KMS-11 (cell line): ENCODE measurements around the gene RAI1.

ENCODE experiments used
- H2AFZ ChIP-seq: fragments of 200-600 bp; sonication (generic); 2 replicates; pipeline ENCODE4 v1.6.1; 2016; ENCODE audit warnings: antibody characterized with exemption, mixed run types, low read depth
- H3K27ac ChIP-seq: fragments of 200-600 bp; sonication (generic); 2 replicates; pipeline ENCODE4 v1.6.1; 2016; ENCODE audit warnings: mild to moderate bottlenecking, mixed run types
- H3K27me3 ChIP-seq: fragments of 200-600 bp; sonication (generic); 2 replicates; pipeline ENCODE4 v1.6.1; 2017; ENCODE audit warnings: mild to moderate bottlenecking, low read depth, mixed run types, moderate library complexity; ENCODE audit not compliant: insufficient read depth
- H3K36me3 ChIP-seq: fragments of 200-600 bp; sonication (generic); 2 replicates; pipeline ENCODE4 v1.6.1; 2017; ENCODE audit warnings: mild to moderate bottlenecking, mixed run types; ENCODE audit not compliant: insufficient read depth
- H3K4me1 ChIP-seq: fragments of 200-600 bp; sonication (generic); 2 replicates; pipeline ENCODE4 v1.6.1; 2016; ENCODE audit warnings: mild to moderate bottlenecking, low read depth, mixed run types; ENCODE audit not compliant: poor library complexity, severe bottlenecking
- H3K4me2 ChIP-seq: fragments of 200-600 bp; sonication (generic); 2 replicates; pipeline ENCODE4 v1.7.0; 2016; ENCODE audit warnings: mild to moderate bottlenecking, mixed run types
- H3K4me3 ChIP-seq: fragments of 200-600 bp; sonication (generic); IDR thresholded peaks from 2 replicates; pipeline ENCODE4 v1.6.1; 2017; ENCODE audit warnings: low read depth, low read length, mixed read lengths; ENCODE audit not compliant: insufficient read depth
- H3K79me2 ChIP-seq: fragments of 200-600 bp; sonication (generic); 2 replicates; pipeline ENCODE4 v1.6.1; 2016; ENCODE audit warnings: low read depth, mixed run types; ENCODE audit not compliant: insufficient read depth
- H3K9ac ChIP-seq: fragments of 200-600 bp; sonication (generic); 2 replicates; pipeline ENCODE4 v1.6.1; 2016; ENCODE audit warnings: mild to moderate bottlenecking, mixed run types
- H4K20me1 ChIP-seq: fragments of 200-600 bp; sonication (generic); 2 replicates; pipeline ENCODE4 v1.6.1; 2016; ENCODE audit warnings: mild to moderate bottlenecking, mixed run types; ENCODE audit not compliant: insufficient read depth
- CTCF ChIP-seq: fragments of 200-600 bp; sonication (generic); conservative IDR thresholded peaks from 2 replicates; pipeline ENCODE4 v1.6.1; 2017; ENCODE audit warnings: low read depth, mild to moderate bottlenecking, antibody characterized with exemption, low read length, moderate library complexity, mixed read lengths

RAI1 gene

GRCh38 chr17:17768424-17769088 lies 87.3 kb downstream of the RAI1 start:
- H3K4me2 ChIP-seq = no peak overlapping the region
- H3K4me1 ChIP-seq = no peaks in the 10 kb centered on the region
- TF ChIP-seq CTCF = no peak
- no peaks in the 10 kb centered on the region for H4K20me1 ChIP-seq
- no peak overlapping the region for H3K4me3 ChIP-seq
- H3K27ac ChIP-seq = no peak overlapping the region
- no peaks in the 10 kb centered on the region for H3K27me3 ChIP-seq
- H2AFZ ChIP-seq = no peak overlapping the region
- no peaks in the 10 kb centered on the region for H3K36me3 ChIP-seq
- no peaks in the 10 kb centered on the region for H3K79me2 ChIP-seq
- no peak overlapping the region for H3K9ac ChIP-seq

- no peak for TF ChIP-seq CTCF
- Histone ChIP-seq H3K4me3 (no peak overlapping the region), H3K36me3 (no peaks in the 10 kb centered on the region), H3K4me1 (no peaks in the 10 kb centered on the region), H4K20me1 (no peaks in the 10 kb centered on the region), H2AFZ (no peak overlapping the region), H3K27me3 (no peaks in the 10 kb centered on the region), H3K27ac (no peak overlapping the region), H3K4me2 (no peak overlapping the region), H3K79me2 (no peaks in the 10 kb centered on the region), H3K9ac (no peak overlapping the region)
Measured at GRCh38 chr17:17769869-17770631, 88.8 kb downstream of the RAI1 start.

GRCh38 chr17:17770632-17771044 lies 89.4 kb downstream of the RAI1 start:
- Histone ChIP-seq H4K20me1 (no peaks in the 10 kb centered on the region), H3K4me2 (no peak overlapping the region)
- TF ChIP-seq CTCF = no peak

GRCh38 chr17:17771498-17772201 lies 90.4 kb downstream of the RAI1 start:
- Histone ChIP-seq H3K9ac (no peak overlapping the region), H2AFZ (no peak overlapping the region), H3K4me3 (no peak overlapping the region), H3K79me2 (no peaks in the 10 kb centered on the region), H3K4me2 (no peak overlapping the region), H4K20me1 (no peaks in the 10 kb centered on the region), H3K27me3 (no peaks in the 10 kb centered on the region), H3K27ac (no peak overlapping the region), H3K4me1 (no peaks in the 10 kb centered on the region), H3K36me3 (no peaks in the 10 kb centered on the region)
- no peak for TF ChIP-seq CTCF

More at GRCh38 chr17:17770632-17771044, 89.4 kb downstream of the RAI1 start:
- H3K36me3 ChIP-seq = no peaks in the 10 kb centered on the region
- H3K4me3 ChIP-seq = no peak overlapping the region
- no peaks in the 10 kb centered on the region for H3K27me3 ChIP-seq
- H3K9ac ChIP-seq = no peak overlapping the region
- no peak overlapping the region for H3K27ac ChIP-seq
- no peaks in the 10 kb centered on the region for H3K79me2 ChIP-seq
- H2AFZ ChIP-seq = no peak overlapping the region
- no peaks in the 10 kb centered on the region for H3K4me1 ChIP-seq
